Measurements from ENCODE around the gene EVA1A.
A peak's percentile ranks its signal among the peaks of the same experiment; 100 is the strongest.

The EVA1A gene

DNA sequence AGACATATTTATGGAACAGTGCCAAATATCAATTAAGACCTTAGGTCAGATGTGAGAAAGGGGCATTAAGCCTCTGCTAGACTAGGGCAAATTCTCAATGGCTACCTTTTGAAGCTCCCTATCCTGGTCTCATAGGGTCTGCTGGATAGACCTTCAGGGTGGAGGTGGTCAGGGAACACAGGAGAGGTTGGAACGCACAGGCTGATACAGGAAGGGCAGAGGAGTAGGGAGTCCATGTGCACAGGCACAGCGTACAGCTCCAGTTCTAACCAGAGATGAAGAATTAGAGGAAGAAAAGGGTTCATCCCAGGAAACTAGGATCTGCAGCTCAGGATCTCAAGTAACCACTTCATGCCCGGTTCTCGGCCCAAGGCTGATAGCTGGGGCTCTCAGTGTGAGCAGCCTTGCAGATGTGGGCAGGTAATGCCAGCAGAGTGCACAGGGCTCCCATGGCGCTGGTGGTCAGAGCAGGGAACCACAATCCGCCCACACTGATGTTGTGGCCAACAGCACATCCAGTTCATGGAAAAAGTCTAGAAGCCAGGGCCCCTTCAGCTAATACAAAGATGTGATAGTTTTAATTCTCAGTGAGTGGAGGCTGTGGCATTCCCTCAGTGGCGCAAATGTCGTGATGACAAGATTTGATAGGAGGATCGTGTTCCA lies 3.4 kb upstream of the EVA1A start:
- DNase-seq, result no peak

DNA sequence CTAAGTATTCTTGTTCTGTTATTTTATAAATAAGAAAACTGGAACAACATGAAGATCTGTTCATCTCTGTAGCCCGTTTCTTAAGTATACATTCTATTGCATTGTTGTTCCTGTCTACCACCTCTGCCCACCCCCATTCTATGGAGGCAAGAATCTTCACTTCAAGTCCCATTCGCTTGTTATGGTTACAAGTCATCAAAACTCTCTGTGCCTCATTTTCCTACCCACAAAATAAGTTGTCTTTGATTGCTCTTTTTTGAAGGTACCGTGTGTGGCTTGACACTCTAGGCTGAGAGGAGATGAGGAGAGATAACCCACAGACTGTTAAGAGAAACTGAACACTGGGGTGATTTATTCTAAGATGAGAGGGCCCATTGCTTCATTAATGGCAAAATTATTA lies 2.9 kb upstream of the EVA1A start:
- no peak for DNase-seq

DNA sequence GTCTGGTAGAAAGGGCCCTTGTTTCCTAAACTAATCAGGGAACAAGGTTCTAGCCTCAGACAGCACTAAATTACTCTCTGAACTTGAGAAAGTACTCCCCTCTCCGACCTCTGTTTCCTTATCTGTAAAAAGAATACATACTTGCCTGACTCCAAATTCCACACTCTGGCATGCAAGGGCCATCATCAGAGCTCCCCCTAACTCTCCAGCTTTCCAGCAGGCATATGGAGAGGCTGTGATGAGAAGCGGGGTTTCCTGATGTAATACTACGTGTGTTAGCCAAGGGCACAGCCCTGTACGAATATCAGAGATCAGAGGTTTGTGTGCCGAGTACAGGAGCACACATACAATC lies 1.8 kb upstream of the EVA1A start:
- DNase-seq, result no peak

DNA sequence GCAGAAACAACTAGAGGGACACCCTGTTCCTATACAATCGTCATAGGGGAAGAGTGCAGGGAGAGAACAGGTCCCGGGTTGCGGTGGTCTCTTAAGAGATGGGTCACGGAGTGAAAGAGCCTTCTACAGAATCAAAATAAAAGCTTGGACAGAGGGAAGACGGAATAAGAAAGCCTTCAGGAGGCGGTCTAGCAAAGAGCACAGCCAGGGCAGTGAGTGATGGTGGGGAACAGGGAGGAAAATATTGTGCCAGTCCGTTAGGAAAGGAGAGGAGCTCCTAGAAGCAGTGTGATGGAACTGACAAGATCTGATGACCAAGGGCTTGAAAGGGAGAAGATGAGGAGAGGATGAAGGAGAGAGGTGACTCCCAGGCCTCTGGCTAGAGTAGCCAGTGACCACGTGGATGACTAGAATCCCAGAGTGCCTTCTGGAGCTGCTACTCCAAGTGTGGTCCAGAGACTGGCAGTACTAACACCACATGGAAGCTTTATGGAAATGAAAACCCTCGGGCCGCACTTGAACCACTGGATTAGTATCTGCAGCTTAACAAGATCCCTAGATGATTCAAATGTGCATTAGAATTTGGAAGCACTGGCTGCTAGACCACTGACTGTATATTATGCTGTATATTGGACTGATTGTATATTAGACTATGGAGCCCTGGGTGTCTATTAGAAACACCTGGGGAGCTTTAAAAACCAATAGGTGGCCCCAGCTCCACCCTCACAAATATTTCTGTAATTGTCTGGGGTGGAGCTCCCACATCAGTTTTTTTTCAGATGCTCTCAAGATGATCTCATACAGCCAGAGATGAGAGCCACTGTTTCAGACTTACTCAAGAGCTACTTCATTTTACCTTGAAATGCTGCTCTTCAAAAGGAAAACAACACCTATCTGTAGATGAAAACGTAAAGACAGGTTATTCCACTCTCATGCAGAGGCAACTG lies 1.1 kb upstream of the EVA1A start:
- no peak for DNase-seq

DNA sequence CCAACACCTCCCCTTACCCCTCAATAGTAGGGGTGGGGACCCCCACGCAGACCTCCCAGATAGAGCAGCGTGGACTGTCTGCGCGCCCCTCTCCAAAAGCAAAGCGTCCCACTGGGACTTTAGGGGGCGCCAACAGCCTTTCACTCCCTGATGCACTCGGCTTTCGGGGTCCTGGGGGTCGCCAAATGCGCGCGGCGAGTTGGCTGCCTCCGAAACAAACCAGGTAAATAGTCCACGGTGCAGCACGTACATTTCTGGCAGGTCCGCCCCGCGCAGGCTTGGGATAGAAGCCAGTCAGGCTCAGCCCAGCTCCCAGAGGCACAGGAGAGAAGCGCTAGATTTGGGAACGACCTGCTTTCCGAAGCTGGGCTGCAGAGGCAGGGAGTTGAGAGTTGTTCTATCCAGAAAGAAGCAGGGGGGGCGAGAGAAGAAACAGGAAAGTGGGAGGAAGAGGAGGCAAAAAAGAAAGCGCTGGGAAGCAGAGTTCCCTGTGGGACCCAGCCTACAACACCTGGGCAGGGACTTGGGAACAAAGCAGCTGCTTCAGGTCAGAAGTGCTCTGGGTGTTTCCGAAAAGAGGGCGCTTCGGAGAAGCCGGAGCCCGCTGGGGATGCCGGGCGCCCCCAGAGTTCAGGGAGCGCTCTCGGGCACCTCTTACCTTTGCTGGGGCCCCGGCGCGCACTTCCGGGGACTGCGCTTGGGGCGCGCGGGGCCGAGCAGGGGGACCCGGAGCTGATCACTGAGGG lies 544 bp downstream of the EVA1A start:
- peak in 6 of 56 donors; percentile 6 to 29 (median 16) for DNase-seq

DNA sequence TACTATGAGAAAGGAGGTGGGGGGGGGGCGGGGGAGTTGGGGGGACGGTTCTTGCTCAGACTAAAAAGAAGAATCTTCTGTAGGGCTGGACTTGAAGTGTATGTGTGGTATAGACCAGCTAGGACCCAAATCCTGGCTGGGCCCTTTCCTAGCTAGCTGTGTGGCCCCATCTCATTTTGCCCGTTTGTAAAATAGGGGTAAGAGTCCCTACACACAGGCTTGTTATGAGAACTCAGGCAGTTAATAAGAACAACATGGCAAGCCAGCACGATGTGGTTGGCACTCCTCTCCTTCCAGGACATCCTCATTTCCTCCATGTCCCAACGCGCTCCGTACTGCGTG lies 1.1 kb downstream of the EVA1A start:
- no peak for DNase-seq

DNA sequence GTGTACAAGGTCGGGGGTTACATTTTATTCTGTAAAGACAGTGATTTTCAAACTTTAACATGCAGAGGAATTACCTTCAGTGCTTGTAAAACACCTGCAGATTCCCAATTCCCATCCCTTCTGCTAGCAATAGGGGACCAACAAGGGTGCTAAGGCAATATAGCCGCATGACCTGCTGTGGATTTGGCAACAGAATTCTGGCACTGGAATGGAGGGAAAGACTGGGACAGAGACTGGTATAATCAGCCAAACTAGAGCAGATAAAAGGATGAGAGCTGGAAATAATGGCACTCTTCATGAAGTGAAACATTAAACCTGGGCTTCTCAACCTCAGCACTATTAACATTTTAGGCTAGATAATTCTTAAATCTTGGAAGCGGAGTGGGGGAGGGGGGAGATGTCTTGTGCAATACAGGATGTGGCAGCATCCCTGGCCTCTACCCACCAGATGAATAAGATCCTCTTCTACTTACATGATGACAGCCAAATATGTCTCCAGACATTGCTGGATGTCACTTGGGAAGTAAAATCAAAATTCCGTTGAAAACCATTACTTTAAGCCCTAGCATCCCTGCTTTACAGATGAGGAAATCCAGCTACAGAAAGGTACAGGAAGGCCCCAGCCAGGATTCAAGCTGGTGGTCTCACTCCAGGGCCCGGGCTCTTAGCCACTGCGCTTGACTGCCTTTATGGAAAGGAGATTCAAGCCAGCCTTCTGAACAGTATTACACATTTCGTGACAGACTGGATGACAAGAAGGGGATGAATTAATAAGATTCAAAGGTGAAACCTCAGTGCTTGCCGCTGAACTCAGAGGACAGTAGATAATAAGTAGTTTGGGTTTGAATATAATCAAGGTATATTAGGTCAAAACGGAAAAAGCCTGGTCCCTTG lies 1.7 kb downstream of the EVA1A start:
- no peak for DNase-seq

DNA sequence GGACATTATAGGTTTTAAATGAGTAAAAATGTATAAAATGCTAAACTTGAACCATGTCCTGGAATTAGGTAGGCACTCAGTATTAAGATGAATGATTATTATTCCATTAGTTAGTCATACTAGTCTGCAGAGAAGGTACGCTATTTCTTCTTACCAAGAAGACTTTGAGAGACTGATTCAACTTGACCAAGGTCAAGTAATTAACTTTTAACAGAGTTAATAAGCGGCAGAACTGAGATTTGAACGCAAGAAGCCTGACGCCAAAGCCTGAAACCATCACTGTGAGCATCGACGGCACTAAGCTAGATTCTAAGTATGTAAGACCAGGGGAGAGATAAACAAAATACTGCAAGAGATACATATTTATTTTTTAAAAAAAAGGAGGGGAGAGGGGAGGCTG lies 2.6 kb downstream of the EVA1A start:
- no peak for DNase-seq

DNA sequence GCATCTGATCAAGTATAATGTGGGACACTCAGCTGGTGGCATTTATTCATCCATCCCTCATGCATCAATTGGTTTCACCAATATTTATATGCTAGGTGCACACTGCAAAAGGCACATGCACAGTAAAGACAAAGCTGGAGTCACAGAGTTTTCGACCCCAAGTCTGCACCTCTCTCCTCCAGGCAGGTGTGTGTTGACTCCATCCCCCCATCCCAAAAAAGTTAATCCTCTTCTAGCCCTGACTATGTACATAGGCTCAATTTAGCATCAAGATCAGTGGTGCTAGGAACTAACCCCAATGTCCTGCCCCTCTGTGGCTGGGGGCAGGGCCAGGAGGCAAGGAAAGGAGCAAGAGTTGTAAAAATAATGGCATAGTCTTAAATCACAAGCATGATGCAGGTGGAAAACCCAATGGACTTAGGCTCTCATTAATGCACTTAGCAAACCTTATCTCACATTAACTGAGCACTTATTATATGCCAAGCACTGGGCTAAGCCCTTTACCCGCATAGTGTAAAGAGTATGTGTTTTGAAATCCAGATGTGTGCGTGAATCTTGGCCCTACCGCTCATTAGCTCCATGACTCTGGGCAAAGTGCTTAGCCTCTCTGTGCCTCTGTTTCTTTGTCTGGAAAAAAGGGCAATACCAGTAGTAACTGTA lies 3.1 kb downstream of the EVA1A start:
- DNase-seq, result no peak

DNA sequence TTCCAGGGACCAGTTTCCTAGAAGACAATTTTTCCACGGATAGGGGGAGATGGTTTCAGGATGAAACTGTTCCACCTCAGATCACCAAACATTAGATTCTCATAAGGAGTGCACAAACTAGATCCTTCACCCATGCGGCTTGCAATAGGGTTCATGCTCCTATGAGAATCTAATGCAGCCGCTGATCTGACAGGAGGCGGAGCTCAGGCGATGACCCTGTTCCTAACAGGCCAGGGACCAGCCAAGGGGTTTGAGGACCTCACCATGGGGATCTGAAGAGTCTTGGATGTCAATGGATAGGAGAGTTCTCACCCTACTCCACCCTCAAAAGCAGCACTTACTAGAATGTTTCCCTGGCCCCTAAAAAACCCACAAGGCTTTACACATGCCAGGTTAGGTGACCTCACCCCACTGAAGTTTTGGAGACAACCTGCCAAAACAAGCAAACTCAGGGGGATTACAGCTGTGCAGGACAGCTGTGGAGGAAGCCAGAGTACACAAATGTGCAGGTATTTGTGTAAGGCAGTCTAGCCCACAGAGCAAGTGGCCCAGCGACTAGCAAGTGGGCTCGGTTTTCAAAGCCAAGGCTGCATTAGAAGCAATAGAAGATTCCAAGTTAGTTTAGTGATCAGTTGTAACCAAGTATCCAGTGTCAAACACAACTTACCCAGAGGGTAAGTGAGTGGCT lies 3.9 kb downstream of the EVA1A start:
- DNase-seq, result no peak

DNA sequence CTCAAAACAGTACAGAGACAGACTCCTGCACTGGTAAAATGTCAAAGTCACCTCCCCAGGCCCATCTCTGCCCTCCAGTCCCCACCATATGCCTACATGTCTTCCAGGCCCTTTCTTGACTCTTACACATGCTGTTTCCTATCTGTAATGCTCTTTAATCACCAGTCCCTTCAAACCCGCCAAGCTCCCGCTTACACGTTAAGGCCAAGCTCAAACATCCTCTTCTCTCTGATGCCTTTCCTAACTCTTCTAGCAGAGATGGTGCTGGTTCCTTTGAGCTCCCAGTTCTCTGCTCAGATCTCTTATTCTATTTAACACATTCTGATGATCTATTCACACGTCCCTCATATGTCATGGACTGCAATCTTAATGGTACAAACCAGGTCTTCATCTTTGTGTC lies 5.0 kb downstream of the EVA1A start:
- no peak for DNase-seq

DNA sequence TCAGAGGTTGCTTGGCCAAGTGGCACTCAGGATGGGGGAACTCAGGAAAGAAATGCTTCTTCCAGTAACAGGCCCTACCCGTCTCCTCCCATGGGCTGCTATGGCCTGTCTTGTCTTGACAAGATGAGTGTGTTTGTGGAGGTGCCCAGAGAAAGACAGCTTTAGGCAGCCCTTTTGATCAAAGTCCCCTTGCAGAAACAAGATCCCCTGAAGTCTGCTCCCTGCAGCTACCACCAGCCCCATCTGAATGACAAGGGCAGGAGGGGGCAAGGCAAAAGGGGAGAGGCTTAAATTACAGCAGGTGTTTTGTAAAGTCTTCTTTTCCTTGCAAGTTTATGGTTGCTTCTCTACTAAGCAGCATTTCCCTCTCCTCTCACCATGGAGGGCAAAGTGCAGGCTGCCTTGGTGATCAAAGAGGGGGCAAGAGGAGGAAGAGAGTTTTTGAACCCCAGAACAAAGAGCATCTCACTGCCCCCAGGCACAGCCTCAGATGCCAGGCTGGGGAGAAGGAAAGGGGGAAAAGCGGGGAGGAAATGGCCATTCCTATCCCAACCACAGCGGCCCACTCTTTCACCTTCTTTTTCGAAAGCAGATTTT lies 6.7 kb downstream of the EVA1A start:
- no peak for DNase-seq

DNA sequence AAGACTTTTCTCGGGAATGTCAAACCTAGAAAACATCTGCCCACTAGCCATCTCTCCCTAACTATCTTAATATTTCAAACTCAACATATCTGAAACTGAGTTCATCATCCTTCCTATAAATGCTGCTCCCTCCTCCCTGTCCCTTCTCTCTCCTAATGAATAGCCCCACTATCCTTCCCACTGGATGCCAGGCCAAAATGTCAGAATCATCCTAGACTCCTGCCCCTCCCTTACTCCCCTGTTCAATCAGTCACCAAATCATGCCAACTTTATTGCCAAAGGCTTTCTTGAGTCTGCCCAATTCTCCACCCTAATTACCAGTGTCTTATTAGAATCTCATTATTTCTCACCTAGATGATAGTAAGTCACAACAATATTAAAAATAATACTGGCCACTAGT lies 8.5 kb downstream of the EVA1A start:
- DNase-seq, result no peak

DNA sequence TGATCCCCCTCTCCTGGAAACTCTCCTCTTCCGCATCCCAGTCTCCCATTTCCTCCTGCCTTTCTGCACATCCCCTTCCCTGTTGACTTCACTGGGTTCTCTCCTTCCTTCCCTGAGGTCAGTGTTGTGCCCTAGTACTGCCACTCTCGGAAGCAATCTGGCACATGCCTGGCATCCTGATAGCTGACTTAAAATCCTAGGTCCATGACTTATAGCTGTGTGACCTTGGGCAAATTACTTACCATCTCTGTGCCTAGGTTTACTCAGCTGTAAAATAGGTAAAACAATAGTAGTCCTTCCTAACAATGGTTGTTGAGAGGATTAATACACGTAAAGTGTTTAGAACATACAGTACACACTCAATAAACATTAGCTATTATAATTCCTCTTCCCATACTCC lies 9.3 kb downstream of the EVA1A start:
- no peak for DNase-seq

DNA sequence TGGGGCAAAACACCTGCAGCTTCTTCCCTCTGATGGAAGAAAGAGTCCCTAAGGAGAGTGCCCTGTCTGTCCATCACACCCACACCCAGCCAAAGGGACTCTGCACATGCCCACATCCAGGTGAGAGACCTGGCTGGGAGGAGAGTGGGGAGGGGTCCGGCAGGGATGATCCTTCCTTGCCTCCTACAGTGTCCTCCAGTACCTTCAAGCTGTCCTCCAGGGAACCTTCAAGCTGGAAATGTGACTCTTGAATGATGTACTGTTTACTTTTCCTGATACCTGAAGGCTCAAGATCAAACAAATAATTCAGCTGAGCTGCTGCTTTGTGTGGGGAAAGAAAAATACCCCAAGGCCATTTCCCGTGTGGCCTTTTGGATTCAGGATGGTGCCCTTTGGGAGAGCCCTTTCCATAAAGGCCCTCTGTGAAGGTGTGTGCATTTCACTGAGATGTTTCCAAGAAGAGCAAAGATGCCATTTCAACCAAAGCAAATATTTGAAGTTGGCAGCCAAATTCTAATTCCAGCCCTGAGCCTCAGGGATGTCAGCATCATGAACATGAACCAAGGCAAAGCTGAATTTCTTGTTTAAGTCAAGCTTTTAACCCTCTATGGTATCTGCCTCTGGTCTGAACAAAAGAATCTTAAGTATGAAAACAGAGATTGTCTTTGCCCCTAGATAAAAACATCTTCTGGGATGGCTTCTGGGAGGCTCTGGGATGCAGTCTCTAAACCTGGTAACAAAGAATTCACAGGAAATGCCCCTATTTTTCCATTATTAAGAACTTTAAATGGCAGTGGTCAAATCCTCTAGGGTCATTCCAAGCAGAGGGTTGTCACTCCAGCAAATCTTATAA lies 11.1 kb downstream of the EVA1A start:
- DNase-seq, result no peak

DNA sequence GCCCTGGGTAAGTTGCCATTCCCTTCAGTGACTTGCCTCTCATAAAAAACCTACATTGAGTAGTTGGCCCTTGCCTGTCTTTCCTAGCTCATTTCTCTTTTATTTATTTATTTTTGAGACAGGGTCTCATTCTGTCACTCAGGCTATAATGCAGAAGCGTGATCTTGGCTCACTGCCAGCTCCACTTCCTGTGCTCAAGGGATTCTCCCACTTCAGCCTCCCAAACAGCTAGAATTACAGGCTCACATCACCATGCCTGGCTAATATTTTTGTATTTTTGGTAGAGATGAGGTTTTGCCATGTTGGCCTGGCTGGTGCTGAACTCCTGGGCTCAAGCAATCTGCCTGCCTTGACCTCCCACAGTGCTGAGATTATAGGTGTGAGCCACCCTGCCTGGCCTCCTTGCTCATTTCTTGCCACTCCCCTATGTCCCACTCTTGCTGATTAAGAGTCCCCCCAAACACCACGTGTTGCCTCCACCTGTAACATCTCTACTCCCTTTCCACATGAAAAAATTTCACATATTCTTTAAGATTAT lies 12.6 kb downstream of the EVA1A start:
- no peak for DNase-seq

DNA sequence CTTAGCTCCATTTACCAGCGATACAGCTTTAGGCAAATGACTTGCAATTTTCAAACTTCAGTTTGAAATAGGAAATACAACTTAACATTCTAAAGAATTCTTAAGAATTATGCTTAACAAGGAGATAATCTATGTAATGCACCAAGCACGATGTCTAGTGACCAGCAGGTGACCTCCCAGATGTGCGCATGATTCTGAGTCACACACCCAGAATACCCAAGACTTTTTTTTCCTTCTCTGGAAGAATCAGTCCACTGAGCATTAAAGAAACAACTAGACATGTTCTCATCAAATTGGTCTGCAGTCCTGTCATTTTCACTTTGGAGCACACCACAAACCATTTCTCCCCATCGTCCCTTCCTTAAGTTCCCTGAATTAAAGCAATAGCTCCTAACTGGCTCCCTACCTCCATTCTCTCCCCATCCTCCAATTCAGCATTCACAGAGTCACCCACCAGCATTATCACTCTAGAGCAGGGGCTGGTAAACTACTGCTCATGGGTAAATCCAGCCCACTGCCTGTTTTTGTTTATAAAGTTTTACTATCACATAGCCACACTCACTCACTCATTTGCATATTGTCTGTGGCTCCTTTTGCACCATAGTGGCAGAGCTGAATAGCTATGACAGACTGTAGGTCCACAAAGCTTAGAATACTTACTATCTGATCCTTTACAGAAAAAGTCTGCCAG lies 13.2 kb downstream of the EVA1A start:
- DNase-seq, result no peak

DNA sequence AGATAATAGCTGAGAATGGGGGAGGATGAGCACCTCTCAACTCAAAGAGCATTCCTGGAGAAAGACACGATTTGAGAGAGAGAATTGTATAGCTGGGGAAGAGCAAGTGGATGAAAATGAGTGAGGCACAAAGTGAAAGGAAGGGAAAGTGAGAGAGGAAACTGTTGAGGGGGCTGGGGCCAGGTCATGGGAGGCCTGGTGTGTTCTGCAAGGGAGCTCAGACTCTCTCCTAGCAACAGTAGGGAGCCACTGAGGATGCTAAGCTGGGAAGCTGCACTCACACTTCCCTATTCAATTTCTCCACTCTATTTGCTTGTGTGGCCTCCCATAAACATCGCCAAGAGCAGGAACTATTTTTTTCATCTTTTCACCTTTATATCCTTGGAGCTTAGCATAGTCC lies 14.8 kb downstream of the EVA1A start:
- DNase-seq, result no peak

Measured in nucleus accumbens (tissue), 56 donors.